GM12892 (cell line): ENCODE results near the gene ASXL2.

Source experiments
- POLR2A ChIP-seq: IDR thresholded peaks from 2 replicates; pipeline ENCODE4 v1.6.1; 2011; ENCODE audit warnings: low read depth, low read length, control low read depth
- POLR2AphosphoS5 ChIP-seq: IDR thresholded peaks from 2 replicates; pipeline ENCODE4 v1.6.1; 2011; ENCODE audit warnings: low read depth, low read length, control low read depth
- TAF1 ChIP-seq: IDR thresholded peaks from 2 replicates; pipeline ENCODE4 v1.6.1; 2011; ENCODE audit warnings: low read depth, mild to moderate bottlenecking, control low read depth, low read length, borderline replicate concordance

GRCh38 chr2:25712455-25712854 lies 165.8 kb downstream of the ASXL2 start:
- no peak for TF ChIP-seq POLR2A
- TF ChIP-seq POLR2AphosphoS5 = no peak
- no peak for TF ChIP-seq TAF1
